Choroid plexus epithelial cell (primary cell): Measurements from ENCODE around the gene MMP10.
A peak's percentile ranks its signal among the peaks of the same experiment; 100 is the strongest.
"Not testable (repeated sequence)": the region's sequence is repeated elsewhere in the genome, so short reads cannot be mapped to it uniquely, and the experiment has no call there.

ENCODE experiments used
- DNase-seq: peaks from one replicate; pipeline ENCODE4 v3.0.0-alpha.2; 2010; ENCODE audit warnings: low read depth
- H3K4me3 ChIP-seq: 2 replicates; pipeline ENCODE4 v1.5.1; 2011; ENCODE audit warnings: low read depth, mild to moderate bottlenecking, control low read depth, low read length, moderate library complexity
- CTCF ChIP-seq: conservative IDR thresholded peaks from 2 replicates; pipeline ENCODE4 v1.5.1; 2011; ENCODE audit warnings: low read depth, mild to moderate bottlenecking, control low read depth, inconsistent platforms, low read length, moderate library complexity

The MMP10 gene

GRCh38 chr11:102753267-102753666, 27.2 kb downstream of the MMP10 start:
- TF ChIP-seq CTCF: no peak
- H3K4me3 ChIP-seq: no peak overlapping the region
- DNase-seq: no peak

GRCh38 chr11:102751673-102752072, 28.8 kb downstream of the MMP10 start:
- no peak overlapping the region for H3K4me3 ChIP-seq
- TF ChIP-seq CTCF: no peak
- no peak for DNase-seq

- no peak for DNase-seq
- H3K4me3 ChIP-seq: no peak overlapping the region
- no peak for TF ChIP-seq CTCF
These were observed 31.2 kb downstream of the MMP10 start for GRCh38 chr11:102749101-102749722.

- H3K4me3 ChIP-seq: peak overlapping the region; percentile 32
- not testable (repeated sequence) for DNase-seq
These were observed 33.5 kb downstream of the MMP10 start for GRCh38 chr11:102746746-102747578.

- no peak overlapping the region for H3K4me3 ChIP-seq
- TF ChIP-seq CTCF: peak; percentile 4
These were observed 45.8 kb downstream of the MMP10 start for GRCh38 chr11:102734650-102735049.

GRCh38 chr11:102733232-102733875, 47.1 kb downstream of the MMP10 start:
- peak; percentile 91 for TF ChIP-seq CTCF
- H3K4me3 ChIP-seq: no peak overlapping the region
- DNase-seq: peak; percentile 61

More at GRCh38 chr11:102734650-102735049, 45.8 kb downstream of the MMP10 start:
- DNase-seq: no peak

- H3K4me3 ChIP-seq: not testable (repeated sequence)
These were observed 49.5 kb downstream of the MMP10 start for GRCh38 chr11:102730944-102731343.

More at GRCh38 chr11:102730944-102731343, 49.5 kb downstream of the MMP10 start:
- not testable (repeated sequence) for DNase-seq
